Measurements from ENCODE around the gene SLC2A10. TPM values are rescaled to one million over a fixed set of nuclear protein-coding genes. Genes with fewer than 3 reads are reported as not detected.

The SLC2A10 gene
- polyA plus RNA-seq, 1 donor: 13.0 TPM

DNA sequence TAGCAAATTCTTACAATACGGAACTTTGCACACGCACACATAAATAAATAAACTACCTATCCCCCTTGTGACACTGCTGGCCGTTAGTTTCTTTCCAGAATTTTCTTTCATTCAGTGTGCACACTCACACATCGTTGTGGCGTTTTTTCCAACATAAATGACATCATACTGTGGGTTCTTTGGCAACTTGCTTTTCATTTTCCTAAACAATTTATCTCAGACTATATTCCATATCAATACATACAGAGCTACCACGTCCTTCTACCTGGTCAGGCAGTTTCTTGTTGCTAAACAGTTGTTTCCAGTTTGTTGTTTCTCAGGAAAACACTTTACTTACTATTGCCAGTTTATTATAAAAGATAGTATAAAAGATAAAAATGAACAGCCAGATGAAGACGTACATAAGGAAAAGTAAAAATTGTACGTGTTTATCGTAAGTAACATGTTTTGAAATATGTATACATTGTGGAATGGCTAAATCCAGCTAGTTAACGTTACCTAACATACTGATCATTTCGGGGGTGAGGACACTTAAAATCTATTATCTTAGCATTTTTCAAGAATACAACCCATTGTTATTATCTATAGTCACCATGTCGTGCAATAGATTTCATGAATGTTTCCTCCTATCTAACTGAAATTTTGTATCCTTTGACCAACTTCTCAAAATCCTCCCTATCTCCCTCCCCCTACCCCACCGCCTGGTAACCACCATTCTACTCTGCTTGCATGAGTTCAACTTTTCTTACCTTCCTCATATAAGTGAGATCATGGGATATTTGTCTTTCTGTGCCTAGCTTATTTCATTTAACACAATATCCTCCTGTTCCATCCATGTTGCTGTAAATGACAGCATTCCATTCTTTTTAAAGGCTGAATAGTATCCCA lies 19.0 kb upstream of the SLC2A10 start:
- Histone ChIP-seq H3K4me1 (ENCODE audit: control insufficient read depth, insufficient read depth, low read length) (no peaks in the 10 kb centered on the region), H3K27me3 (ENCODE audit: control insufficient read depth, insufficient read depth, low read length) (no peaks in the 10 kb centered on the region), H3K36me3 (ENCODE audit: control insufficient read depth, insufficient read depth, low read length) (peaks cover 4% of the 10 kb centered on the region), H3K4me3 (ENCODE audit: low read length) (peak overlapping the region; percentile 71), H3K9me3 (ENCODE audit: control insufficient read depth, low read depth, low read length) (no peaks in the 10 kb centered on the region), H3K27ac (ENCODE audit: low read length) (peak overlapping the region; percentile 78)
- peak in 1 of 2 donors; percentile 44 for DNase-seq
- WGBS (ENCODE audit: insufficient coverage, low lambda C conversion rate): 64% methylated on average over 11 of the region's 13 CpGs

DNA sequence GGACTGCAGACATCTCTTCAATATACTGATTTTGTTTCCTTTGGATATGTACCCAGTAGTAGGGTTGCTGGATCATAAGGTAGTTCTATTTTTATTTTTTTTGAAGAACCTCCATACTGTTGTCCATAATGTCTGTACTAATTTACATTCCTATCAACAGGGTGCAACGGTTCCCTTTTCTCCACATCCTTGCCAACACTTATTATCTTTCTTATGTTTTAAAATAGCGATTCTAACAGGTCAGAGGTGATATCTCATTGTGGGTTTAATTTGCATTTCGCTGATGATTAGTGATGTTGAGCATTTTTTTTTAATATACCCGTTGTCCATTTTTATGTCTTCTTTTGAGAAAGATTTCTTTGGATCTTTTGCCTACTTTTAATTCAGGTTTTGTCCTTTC lies 18.3 kb upstream of the SLC2A10 start:
- Histone ChIP-seq H3K27me3 (ENCODE audit: control insufficient read depth, insufficient read depth, low read length) (no peaks in the 10 kb centered on the region), H3K27ac (ENCODE audit: low read length) (no peak overlapping the region), H3K9me3 (ENCODE audit: control insufficient read depth, low read depth, low read length) (no peaks in the 10 kb centered on the region), H3K4me1 (ENCODE audit: control insufficient read depth, insufficient read depth, low read length) (no peaks in the 10 kb centered on the region), H3K36me3 (ENCODE audit: control insufficient read depth, insufficient read depth, low read length) (peaks cover 4% of the 10 kb centered on the region), H3K4me3 (ENCODE audit: low read length) (no peak overlapping the region)
- WGBS (ENCODE audit: insufficient coverage, low lambda C conversion rate): 94% methylated on average over 4 of the region's 4 CpGs
- DNase-seq: no peak

DNA sequence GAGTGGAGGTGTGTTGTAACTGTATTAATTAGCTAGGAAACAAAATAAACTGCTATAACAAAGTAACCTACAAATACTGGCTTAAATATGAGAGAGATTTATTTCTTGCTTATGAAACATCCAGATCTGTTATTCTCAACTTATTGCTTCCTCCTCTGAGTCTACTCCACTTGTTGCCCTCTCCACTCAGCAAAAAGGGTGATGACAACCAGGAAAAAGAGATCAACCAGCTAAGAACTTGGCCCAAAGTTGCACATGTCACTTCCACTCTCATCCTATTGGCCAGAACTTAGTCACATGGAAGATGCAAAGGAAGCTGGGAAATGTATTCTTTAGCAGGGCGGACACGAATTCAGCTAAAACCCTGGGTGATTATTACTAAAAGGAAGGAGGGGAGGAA lies 15.0 kb upstream of the SLC2A10 start:
- Histone ChIP-seq H3K27me3 (ENCODE audit: control insufficient read depth, insufficient read depth, low read length) (peaks cover under 1% of the 10 kb centered on the region), H3K36me3 (ENCODE audit: control insufficient read depth, insufficient read depth, low read length) (no peaks in the 10 kb centered on the region), H3K4me1 (ENCODE audit: control insufficient read depth, insufficient read depth, low read length) (no peaks in the 10 kb centered on the region), H3K27ac (ENCODE audit: low read length) (no peak overlapping the region), H3K9me3 (ENCODE audit: control insufficient read depth, low read depth, low read length) (no peaks in the 10 kb centered on the region), H3K4me3 (ENCODE audit: low read length) (no peak overlapping the region)
- no peak for DNase-seq
- WGBS (ENCODE audit: insufficient coverage, low lambda C conversion rate): 80% methylated on average over 1 of the region's 2 CpGs

DNA sequence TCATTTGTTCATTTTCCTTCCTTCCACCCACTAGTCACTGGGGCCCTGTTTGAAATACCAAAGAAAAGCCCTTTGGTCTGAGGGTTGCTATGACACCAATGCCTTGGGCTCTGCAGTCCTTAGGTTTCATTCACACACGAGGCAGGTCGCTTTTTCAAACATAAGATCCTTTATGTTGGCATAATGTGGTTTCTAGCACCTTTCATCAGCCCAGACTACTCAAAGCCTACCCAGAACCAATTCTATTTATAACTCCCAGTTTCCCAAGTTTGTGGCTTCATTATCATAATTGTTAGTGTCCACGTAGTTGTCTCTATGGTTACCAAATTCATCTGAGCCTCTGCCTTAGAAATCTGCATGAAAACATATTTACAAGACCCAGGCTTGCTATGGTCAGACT lies 13.6 kb upstream of the SLC2A10 start:
- Histone ChIP-seq H3K27me3 (ENCODE audit: control insufficient read depth, insufficient read depth, low read length) (peaks cover 4% of the 10 kb centered on the region), H3K27ac (ENCODE audit: low read length) (no peak overlapping the region), H3K9me3 (ENCODE audit: control insufficient read depth, low read depth, low read length) (no peaks in the 10 kb centered on the region)

DNA sequence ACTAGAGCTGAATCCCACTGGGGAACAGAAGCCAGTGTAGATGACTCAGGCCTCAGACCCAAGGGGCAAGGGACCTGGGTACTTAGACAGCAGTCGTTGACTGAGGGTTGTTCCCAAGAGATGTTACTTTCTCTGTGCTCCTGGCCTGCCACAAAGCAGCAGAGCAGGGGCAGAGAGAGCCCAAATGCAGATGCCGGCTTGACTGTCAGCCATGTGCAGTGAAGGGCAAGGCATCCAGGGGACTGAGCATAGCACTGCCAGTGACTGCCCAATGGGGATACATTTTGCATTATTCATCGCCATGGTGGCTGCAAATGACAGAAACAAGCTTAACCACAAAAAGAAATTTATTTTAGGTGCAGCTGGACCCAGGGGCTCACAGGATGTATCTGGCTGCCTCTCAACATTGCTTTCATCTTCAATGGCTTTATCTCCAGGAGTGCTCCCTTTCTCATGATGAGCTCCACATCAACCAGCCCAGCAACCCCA lies 12.6 kb upstream of the SLC2A10 start:
- Histone ChIP-seq H3K9me3 (ENCODE audit: control insufficient read depth, low read depth, low read length) (no peaks in the 10 kb centered on the region), H3K27me3 (ENCODE audit: control insufficient read depth, insufficient read depth, low read length) (peaks cover 4% of the 10 kb centered on the region), H3K4me1 (ENCODE audit: control insufficient read depth, insufficient read depth, low read length) (no peaks in the 10 kb centered on the region), H3K36me3 (ENCODE audit: control insufficient read depth, insufficient read depth, low read length) (no peaks in the 10 kb centered on the region), H3K27ac (ENCODE audit: low read length) (no peak overlapping the region), H3K4me3 (ENCODE audit: low read length) (no peak overlapping the region)
- no peak for DNase-seq
- no CpG with 5 or more reads among the region's 3 CpGs for WGBS (ENCODE audit: insufficient coverage, low lambda C conversion rate)

More for the DNA sequence above, 13.6 kb upstream of the SLC2A10 start:
- no CpG with 5 or more reads among the region's 3 CpGs for WGBS (ENCODE audit: insufficient coverage, low lambda C conversion rate)
- Histone ChIP-seq H3K36me3 (ENCODE audit: control insufficient read depth, insufficient read depth, low read length) (no peaks in the 10 kb centered on the region), H3K4me1 (ENCODE audit: control insufficient read depth, insufficient read depth, low read length) (no peaks in the 10 kb centered on the region), H3K4me3 (ENCODE audit: low read length) (no peak overlapping the region)
- DNase-seq: peak in 1 of 2 donors; percentile 30

DNA sequence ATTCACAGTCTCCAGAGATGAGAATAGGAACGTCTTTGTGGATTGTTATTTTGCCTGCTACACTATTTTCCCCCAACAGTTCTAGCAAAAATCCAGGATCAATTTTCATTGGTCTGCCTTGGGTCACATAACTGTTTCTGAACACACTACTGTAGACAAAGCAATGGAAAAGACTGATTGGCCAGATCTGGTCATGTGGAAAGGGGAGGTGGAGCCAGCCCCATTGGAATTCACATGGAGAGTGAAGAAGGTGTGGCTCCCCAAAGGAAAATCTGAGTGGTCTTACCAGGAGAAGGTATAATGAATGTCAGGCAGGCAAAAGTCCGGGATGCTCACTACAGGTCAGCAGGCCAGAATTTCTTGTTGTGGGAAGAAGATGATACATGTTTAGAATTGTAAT lies 10.7 kb upstream of the SLC2A10 start:
- Histone ChIP-seq H3K4me3 (ENCODE audit: low read length) (no peak overlapping the region), H3K36me3 (ENCODE audit: control insufficient read depth, insufficient read depth, low read length) (no peaks in the 10 kb centered on the region), H3K27ac (ENCODE audit: low read length) (no peak overlapping the region), H3K27me3 (ENCODE audit: control insufficient read depth, insufficient read depth, low read length) (peaks cover 4% of the 10 kb centered on the region), H3K4me1 (ENCODE audit: control insufficient read depth, insufficient read depth, low read length) (no peaks in the 10 kb centered on the region), H3K9me3 (ENCODE audit: control insufficient read depth, low read depth, low read length) (no peaks in the 10 kb centered on the region)
- DNase-seq: no peak
- WGBS (ENCODE audit: insufficient coverage, low lambda C conversion rate): 100% methylated on average over 1 of the region's 2 CpGs

DNA sequence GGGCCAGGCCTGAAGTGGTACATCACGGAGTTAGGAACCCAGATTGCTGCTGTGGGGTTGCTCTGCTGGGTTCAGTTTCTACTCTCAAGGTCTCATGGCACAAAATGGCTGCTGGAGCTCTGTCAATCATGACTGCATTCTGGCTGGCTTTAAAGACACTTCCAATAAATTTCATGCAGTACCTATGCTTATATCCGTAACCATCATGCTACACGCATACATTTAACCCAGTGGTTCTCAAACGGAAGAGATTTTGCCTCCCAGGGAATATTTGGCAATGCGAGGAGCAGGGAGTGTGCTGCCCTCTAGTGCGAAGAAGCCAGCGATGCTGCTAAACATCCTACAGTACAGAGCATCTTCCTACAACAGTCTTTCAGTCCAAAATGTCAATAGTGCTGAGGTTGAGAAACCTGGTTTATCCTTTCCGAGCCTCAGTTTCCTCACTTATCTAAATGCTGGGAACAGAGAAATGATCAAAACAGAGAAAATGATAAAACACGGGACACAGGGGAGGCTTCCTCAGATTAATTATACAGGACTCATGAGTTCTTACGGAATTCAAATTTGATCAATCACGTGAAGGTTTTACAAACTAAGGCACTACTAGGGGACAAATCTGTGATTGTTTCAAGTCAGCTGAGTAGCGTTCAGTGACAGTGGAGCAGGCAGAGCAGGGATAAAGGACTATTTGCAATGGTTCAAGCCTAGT lies 9.6 kb upstream of the SLC2A10 start:
- H3K4me3 ChIP-seq (ENCODE audit: low read length): no peak overlapping the region
- no peaks in the 10 kb centered on the region for H3K9me3 ChIP-seq (ENCODE audit: control insufficient read depth, low read depth, low read length)
- DNase-seq: no peak
- H3K27ac ChIP-seq (ENCODE audit: low read length): no peak overlapping the region
- no peaks in the 10 kb centered on the region for H3K36me3 ChIP-seq (ENCODE audit: control insufficient read depth, insufficient read depth, low read length)
- peaks cover 4% of the 10 kb centered on the region for H3K27me3 ChIP-seq (ENCODE audit: control insufficient read depth, insufficient read depth, low read length)
- no peaks in the 10 kb centered on the region for H3K4me1 ChIP-seq (ENCODE audit: control insufficient read depth, insufficient read depth, low read length)
- 40% methylated on average over 1 of the region's 12 CpGs for WGBS (ENCODE audit: insufficient coverage, low lambda C conversion rate)

DNA sequence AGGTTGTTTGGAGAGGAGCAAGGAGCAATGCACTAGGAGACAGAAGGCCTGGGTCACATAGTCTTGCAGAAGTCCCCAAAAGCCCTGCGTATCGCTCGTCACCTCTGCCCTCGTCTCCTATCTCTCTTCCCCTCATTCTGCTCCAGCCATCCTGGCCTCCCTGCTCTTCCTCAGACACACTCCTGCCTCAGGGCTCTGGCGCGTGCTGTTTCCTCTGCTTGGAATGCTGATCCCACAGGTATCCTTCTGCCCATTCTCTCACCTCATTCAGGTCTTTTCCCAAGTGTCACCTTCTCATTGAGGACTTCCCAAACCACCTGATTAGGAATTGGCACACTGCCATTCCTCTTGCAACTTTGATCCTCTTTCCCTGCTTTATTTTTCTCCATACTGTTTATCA lies 9.0 kb upstream of the SLC2A10 start:
- WGBS (ENCODE audit: insufficient coverage, low lambda C conversion rate): no CpG with 5 or more reads among the region's 6 CpGs
- Histone ChIP-seq H3K27ac (ENCODE audit: low read length) (no peak overlapping the region), H3K4me1 (ENCODE audit: control insufficient read depth, insufficient read depth, low read length) (no peaks in the 10 kb centered on the region), H3K36me3 (ENCODE audit: control insufficient read depth, insufficient read depth, low read length) (no peaks in the 10 kb centered on the region), H3K9me3 (ENCODE audit: control insufficient read depth, low read depth, low read length) (no peaks in the 10 kb centered on the region), H3K4me3 (ENCODE audit: low read length) (no peak overlapping the region), H3K27me3 (ENCODE audit: control insufficient read depth, insufficient read depth, low read length) (peaks cover 6% of the 10 kb centered on the region)
- DNase-seq: no peak

DNA sequence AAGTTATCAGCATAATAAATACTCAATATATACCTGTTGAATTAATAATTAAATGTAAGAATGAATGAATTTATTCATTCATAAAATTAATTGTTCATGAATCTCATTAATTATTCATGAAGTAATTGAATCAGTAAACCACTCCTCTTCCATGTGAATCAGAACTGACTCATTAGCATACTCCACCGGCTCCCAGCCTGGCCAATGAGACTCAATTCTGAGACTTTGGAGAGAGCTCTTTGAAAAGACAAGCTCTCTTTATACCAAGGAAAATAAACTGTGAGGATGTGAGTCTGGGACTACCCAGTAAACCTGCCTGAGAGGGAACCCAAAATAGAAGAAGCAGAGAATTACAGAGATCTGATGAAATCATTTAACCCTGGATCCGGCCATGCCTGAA lies 8.4 kb upstream of the SLC2A10 start:
- Histone ChIP-seq H3K27me3 (ENCODE audit: control insufficient read depth, insufficient read depth, low read length) (peaks cover 6% of the 10 kb centered on the region), H3K4me1 (ENCODE audit: control insufficient read depth, insufficient read depth, low read length) (no peaks in the 10 kb centered on the region), H3K27ac (ENCODE audit: low read length) (no peak overlapping the region), H3K9me3 (ENCODE audit: control insufficient read depth, low read depth, low read length) (no peaks in the 10 kb centered on the region), H3K4me3 (ENCODE audit: low read length) (no peak overlapping the region), H3K36me3 (ENCODE audit: control insufficient read depth, insufficient read depth, low read length) (no peaks in the 10 kb centered on the region)
- no peak for DNase-seq
- no CpG with 5 or more reads among the region's 2 CpGs for WGBS (ENCODE audit: insufficient coverage, low lambda C conversion rate)

DNA sequence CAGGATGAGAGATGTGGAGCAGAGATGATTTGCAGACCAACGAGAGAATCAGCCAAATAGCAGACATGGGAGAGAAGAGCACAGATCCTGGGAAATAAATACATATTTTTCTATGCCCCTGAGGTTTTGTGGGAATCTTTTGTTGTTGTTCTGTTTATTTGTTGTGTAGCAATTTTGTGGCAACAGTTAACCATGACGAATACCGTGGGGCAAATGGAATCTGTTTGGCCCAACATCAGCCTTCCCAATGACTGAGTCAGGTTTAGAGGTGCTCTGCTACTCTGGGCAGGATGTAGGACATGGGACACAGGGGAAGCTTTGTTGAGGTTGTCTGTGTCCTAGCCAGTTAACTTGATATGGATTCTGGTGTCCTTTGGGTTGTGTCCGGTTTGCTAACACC lies 7.9 kb upstream of the SLC2A10 start:
- 79% methylated on average over 4 of the region's 4 CpGs for WGBS (ENCODE audit: insufficient coverage, low lambda C conversion rate)
- Histone ChIP-seq H3K27me3 (ENCODE audit: control insufficient read depth, insufficient read depth, low read length) (peaks cover 6% of the 10 kb centered on the region), H3K36me3 (ENCODE audit: control insufficient read depth, insufficient read depth, low read length) (no peaks in the 10 kb centered on the region), H3K4me1 (ENCODE audit: control insufficient read depth, insufficient read depth, low read length) (no peaks in the 10 kb centered on the region), H3K4me3 (ENCODE audit: low read length) (no peak overlapping the region), H3K27ac (ENCODE audit: low read length) (no peak overlapping the region), H3K9me3 (ENCODE audit: control insufficient read depth, low read depth, low read length) (no peaks in the 10 kb centered on the region)
- no peak for DNase-seq

Measured in large intestine (tissue), 3 donors.